ENCODE measurements around the gene PFKFB3.
"Not testable (repeated sequence)": the region's sequence is repeated elsewhere in the genome, so short reads cannot be mapped to it uniquely, and the experiment has no call there.

PFKFB3 gene

DNA sequence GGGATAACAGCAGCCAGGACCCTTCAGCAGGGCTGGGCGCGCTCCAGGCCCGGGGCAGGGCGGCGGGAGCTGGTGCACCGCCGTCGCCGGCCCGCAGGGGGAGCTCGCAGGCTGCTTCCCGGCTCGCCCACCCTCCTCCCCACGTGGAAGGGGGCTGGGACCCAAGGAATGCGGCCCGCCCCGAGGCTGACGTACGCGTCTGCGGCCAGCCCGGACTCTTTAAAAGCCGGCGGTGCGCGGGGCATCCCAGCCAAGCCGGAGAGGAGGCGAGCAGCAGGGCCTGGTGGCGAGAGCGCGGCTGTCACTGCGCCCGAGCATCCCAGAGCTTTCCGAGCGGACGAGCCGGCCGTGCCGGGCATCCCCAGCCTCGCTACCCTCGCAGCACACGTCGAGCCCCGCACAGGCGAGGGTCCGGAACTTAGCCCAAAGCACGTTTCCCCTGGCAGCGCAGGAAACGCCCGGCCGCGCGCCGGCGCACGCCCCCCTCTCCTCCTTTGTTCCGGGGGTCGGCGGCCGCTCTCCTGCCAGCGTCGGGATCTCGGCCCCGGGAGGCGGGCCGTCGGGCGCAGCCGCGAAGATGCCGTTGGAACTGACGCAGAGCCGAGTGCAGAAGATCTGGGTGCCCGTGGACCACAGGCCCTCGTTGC lies at the start of gene PFKFB3:
Gene PFKFB3, plus strand, starts transcription at position 249 of the 647 bp plus-strand sequence. Its CDS starts 329 bp downstream, at position 578.
- peak; percentile 51 to 91 for DNase-seq

- DNase-seq = no peak
Observed at GRCh38 chr10:6153845-6154244, 48.9 kb upstream of the PFKFB3 start.

GRCh38 chr10:6154566-6154965 lies 48.2 kb upstream of the PFKFB3 start:
- DNase-seq = no peak

- DNase-seq = no peak
Observed at GRCh38 chr10:6158276-6158675, 44.5 kb upstream of the PFKFB3 start.

- no peak for DNase-seq
Observed at GRCh38 chr10:6161921-6162320, 40.8 kb upstream of the PFKFB3 start.

DNA sequence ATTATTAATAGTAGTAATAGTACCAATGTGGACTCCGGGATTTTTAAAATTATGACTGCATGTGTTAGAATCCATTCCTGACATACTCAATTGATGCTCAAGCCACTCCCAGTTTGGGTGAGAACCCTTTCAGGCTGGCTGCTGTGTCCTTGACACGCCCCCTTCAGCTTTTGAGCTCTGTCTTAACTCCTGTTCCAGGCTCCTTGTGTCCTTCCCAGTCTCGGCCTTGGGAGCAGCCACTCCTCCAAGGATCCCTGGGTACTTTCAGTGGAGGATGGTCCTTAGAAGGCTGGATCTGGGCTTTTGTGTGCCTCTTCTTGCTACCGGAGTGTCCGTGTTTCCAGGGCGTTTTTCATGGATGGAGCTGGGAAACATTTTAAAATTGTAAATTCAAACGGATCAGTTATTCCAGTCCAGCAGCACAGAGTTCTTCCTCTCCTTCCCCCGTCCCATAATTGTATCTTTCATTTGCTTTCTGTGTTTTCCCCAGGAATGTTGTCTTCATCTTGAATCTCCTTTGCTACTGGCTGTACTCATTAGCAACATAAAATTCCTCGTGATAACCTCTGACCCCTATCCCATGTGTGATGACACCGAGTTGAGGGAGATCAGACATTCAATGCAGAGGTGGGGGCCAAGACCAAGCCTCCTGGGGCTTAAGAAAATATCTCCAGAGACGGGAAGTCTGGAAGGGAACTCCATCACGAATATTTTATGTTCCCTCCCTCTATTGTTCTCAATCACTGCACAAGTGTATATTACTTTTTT lies 40.0 kb upstream of the PFKFB3 start:
- no peak for DNase-seq

DNA sequence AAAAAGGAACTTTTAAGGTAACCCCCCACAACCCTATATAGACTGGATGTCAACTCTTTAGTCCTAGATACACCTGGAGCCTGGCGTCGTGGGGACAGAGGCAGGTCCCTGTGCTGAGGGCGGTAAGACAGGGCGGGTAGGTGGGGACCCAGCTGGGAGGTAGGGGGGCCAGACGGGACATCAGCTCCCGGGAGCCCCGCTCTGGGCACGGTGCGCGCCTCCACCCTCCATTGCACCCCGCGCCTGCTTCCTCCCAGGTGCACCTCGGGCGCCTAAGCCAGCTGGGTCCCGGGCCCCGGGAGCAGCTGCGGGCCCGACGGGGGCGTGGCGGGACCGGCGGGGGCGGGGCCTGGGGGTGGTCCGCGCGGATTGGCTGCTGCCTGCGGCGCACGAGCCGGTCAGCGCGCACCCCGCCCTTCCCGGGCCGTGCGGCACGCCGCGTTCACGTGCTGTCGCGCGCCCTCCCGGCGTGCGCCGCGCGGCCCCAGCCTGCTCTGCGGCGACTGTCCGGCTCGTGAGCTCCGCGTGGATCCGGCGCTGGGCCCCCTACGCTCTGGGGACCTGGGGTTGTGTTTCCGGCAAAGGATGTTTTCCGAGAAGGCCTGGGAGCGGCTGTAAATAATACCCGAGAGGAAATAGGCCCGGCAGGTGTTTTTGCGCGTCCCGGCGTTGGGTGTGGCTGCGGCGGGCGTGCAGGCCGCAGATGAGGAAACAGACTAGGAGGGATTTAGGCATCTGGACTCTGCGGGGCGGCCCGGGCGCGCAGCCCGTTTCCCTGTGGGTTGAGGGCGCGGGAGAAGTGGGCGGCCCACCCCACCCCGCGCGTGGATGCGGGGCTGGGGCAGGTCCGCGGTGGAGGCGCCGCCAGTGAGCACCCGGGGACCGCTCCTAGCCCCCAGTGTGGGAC lies 39.1 kb upstream of the PFKFB3 start:
- DNase-seq = peak; percentile 45 to 62

GRCh38 chr10:6164271-6165095 lies 38.2 kb upstream of the PFKFB3 start:
- DNase-seq = no peak

GRCh38 chr10:6165221-6165725 lies 37.5 kb upstream of the PFKFB3 start:
- no peak for DNase-seq

GRCh38 chr10:6165933-6166332 lies 36.8 kb upstream of the PFKFB3 start:
- not testable (repeated sequence) for DNase-seq

DNA sequence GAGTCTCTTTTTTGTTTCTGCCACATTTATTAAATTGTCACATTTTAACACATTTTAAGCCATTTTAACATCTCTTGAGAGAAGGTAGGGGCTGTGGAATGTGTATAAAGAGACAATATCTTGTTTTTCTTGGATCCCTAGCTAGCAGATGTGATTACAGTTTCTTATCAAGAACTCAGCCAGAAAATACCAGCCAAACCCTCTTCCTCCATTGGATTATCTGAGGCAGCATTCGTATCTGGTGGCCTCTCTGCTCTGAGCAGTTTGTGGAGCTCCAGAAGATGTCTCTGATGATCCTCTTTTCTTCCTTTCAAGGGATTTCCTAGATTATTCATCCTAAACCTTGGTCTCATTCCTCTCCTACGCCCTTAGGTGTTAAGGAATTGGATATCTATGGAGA lies 35.3 kb upstream of the PFKFB3 start:
- DNase-seq = no peak

GRCh38 chr10:6168084-6168483 lies 34.6 kb upstream of the PFKFB3 start:
- DNase-seq = no peak

DNA sequence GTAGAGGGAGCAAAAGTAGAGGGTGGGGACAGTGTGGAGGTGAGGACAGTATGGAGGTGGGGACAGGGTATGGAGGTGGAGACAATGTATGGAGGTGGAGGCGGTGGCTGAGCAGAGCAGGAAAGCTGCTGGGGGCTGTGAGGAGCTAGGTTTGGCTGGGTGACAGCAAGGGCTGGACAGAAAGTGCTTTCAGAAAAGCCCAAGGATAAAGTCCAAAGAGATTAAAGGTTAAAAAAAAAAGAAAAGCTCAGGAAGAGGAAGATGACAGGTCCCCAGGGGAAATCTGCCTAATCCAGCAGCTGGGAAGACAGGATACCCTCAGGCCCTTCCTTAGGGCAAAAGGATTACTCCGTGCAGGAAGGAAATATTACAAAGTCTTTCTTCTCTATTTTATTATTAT lies 32.1 kb upstream of the PFKFB3 start:
- no peak for DNase-seq

DNA sequence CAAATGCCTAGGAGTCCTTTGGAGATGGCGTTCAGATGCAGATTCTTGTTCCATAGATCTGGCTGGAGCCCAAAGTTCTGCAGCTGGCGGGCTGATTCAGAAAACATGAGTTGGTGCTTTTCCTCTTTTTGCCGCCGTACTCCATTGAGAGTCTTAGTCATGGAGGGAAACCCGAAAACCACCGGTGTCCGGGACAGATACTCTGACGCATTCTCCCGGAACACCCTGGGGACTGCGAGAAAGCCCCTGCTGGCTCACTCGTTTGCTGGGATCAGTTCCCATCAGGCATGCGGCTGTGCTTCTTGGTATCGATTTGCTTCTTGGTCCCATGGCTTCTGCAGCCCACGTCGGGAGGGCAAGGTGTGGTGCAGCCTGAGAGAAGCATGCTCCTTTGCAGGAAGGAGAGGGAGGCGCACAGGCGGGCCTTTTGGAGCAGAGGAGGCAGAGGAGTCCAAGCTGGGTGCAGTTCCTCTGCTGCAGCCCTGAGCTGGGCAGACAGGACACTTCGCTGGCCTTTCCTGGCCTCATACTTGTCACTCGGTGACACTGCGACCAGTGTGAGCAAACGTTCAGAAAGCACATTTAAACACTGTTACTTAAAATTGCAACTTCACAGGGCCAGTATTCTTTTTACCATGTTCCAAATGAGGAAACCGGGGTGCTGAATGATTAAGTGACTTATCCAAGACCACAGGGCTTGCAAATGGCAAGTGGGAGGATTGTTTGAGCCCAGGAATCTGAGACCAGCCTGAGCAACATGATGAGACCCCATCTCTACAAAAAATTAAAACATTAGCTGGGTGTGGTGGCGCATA lies 30.6 kb upstream of the PFKFB3 start:
- DNase-seq = peak; percentile 61 to 89

- DNase-seq = no peak
Observed at GRCh38 chr10:6173203-6173602, 29.5 kb upstream of the PFKFB3 start.

DNA sequence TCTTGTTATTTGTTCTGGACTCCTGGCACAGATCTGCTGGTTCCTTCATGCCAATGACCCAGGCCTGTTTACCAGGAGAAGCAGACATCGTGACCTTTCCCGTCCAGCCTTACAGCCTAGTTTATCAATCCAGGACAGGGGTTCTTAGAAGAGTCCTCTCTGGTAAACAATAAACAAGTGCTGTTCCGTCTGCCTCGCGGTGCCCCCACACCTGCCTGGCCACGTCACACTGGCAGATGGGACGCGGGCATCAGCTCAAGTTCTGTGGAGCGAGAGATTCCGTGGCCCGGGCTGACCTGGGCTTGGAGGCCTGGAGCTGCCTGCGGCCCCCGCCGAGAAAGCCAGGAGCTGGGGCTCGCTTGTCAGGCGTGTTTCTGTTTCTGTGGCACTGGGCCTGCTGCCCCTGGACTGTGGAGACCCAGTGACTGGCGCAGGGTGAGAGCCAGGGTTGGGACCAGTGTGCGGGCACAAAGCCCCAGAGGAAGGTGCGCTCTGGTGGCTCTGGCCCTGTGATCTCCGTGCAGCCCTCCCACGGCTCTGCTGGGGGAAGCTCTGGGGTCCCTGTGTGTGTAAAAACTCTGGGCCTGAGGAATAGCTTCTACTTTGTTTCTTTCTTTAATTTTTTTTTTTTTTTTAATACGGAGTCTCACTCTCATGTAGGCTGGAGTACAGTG lies 28.4 kb upstream of the PFKFB3 start:
- DNase-seq = no peak

DNA sequence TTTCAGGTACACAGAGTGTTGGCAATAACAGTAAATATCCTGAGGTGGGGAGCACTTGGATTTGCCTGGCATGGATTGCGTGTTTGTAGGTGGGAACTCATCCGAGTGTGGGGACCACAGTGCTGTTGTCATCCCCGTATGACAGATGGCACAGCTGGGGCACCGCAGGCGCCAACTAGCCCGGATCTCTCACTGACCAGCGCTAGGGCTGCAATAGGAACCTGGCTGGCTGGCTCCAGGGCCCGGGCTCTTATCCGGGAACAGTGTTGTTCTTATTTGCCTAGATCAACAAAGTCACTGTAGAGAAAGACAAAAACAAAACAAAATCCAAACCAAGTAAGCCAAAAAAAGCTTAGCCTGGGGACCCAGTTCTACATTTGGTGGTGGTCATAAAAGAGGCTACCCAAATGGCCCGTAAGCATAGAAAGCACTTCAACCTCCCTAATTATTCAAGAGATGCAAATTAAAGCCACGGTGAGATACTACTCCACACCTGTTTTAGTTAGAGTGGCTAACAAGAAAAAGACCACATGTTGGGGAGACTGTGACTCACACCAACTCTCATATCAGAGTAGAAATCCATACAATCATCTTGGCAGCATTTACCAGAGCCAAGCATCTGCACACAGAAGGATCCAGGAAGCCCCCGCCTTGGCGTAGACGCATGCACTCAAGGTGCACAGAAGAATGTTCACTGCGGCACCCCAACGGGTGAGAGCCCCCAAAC lies 27.2 kb upstream of the PFKFB3 start:
- DNase-seq = no peak

GRCh38 chr10:6176691-6177231 lies 26.0 kb upstream of the PFKFB3 start:
- no peak for DNase-seq

DNA sequence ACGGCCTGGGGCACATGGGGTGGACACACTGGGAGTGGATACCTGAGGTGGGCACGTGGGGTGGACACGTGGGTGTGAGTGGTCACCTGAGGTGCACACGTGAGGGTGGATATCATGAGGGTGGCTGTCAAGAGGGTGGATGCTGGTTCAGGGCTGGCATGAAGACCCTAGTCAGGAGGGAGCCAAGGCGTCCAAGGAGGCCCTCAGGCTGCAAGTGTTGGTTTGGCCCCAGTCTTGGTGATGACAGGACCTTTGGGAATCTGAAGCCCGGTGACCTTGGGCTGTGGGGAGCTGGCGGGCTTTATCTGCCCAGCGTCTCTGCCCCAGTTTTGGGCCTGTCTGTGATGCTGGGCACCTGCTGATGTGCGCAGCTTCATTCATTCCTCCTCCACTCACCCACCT lies 24.9 kb upstream of the PFKFB3 start:
- no peak for DNase-seq

DNA sequence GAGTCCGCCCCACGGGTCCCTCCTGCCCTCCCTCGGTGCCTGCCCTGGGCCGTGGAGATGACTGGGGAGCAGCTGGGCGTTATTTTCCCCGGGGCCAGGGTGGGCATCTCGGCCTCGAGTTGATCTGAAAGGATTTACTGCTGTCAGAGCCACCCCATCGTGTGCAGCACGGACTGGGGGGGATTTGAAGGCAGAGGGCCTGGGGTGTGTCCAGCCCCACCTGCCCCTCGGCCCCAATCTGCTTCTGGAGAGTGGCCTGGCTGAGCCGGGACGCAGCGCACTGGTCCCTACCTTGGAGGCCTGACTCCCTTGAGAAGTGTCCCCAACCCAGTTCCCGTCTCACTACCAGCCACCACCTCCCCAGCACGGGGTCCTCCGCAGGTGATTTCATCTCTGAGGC lies 24.2 kb upstream of the PFKFB3 start:
- DNase-seq = no peak
